ENCODE results near the gene ACIN1. TPM values are rescaled to one million over a fixed set of nuclear protein-coding genes. Genes with fewer than 3 reads are reported as not detected.
A peak's percentile ranks its signal among the peaks of the same experiment; 100 is the strongest.

ACIN1 gene
- total RNA-seq, 1 donor from 2014 or later: 225 TPM

- Mint-ChIP-seq H3K36me3 (ENCODE audit: low read depth) (peaks cover 27% of the 10 kb centered on the region), H3K4me1 (ENCODE audit: low read depth) (peaks cover 15% of the 10 kb centered on the region), H3K9me3 (no peaks in the 10 kb centered on the region), H3K4me3 (peak overlapping the region; percentile 47), H3K27me3 (ENCODE audit: insufficient read depth) (peaks cover under 1% of the 10 kb centered on the region), H3K27ac (no peak overlapping the region)
- intact Hi-C loops (cut with micrococcal nuclease): loop anchor here (10.0 kb wide), 2 partner anchors 513 to 1137 kb away; partner anchors contain the start of genes DAD1, GMPR2 and NEDD8
- no peak for DNase-seq (ENCODE audit: low spot score)
Measured at GRCh38 chr14:23097786-23098185, 2.9 kb upstream of the ACIN1 start.

GRCh38 chr14:23095196-23096108, 516 bp upstream of the ACIN1 start, which contains the start of gene C14orf119:
C14orf119 (plus strand) TSS chr14:23095505; CDS start chr14:23097659, 2,154 bp downstream.
- no peaks in the 10 kb centered on the region for H3K27me3 Mint-ChIP-seq (ENCODE audit: insufficient read depth)
- H3K36me3 Mint-ChIP-seq (ENCODE audit: low read depth): peaks cover 34% of the 10 kb centered on the region

GRCh38 chr14:23093991-23094665, 808 bp downstream of the ACIN1 start:
- H3K27ac Mint-ChIP-seq: no peak overlapping the region
- H3K27me3 Mint-ChIP-seq (ENCODE audit: insufficient read depth): no peaks in the 10 kb centered on the region
- H3K4me3 Mint-ChIP-seq: no peak overlapping the region
- DNase-seq (ENCODE audit: low spot score): no peak
- peaks cover 21% of the 10 kb centered on the region for H3K4me1 Mint-ChIP-seq (ENCODE audit: low read depth)
- intact Hi-C loops (cut with micrococcal nuclease): loop anchor here (1.0 to 10.0 kb wide), 7 partner anchors 23 to 1823 kb away; partner anchors contain the start of genes CDH24, DAD1, GMPR2 and NEDD8
- peaks cover 43% of the 10 kb centered on the region for H3K36me3 Mint-ChIP-seq (ENCODE audit: low read depth)
- no peaks in the 10 kb centered on the region for H3K9me3 Mint-ChIP-seq

More at GRCh38 chr14:23095196-23096108, 516 bp upstream of the ACIN1 start, which contains the start of gene C14orf119:
- intact Hi-C loops (cut with micrococcal nuclease): loop anchor here (1.0 to 10.0 kb wide), 15 partner anchors 25 to 1825 kb away; partner anchors contain the start of genes DAD1, GMPR2, HAUS4 and HOMEZ
- DNase-seq (ENCODE audit: low spot score): peak; percentile 99
- Mint-ChIP-seq H3K27ac (no peak within 1 kb of the TSS), H3K4me1 (ENCODE audit: low read depth) (peaks cover 15% of the 10 kb centered on the region), H3K4me3 (no peak within 1 kb of the TSS), H3K9me3 (no peaks in the 10 kb centered on the region)

- no peaks in the 10 kb centered on the region for H3K9me3 Mint-ChIP-seq
- intact Hi-C loops (cut with micrococcal nuclease): loop anchor here (10.0 kb wide), 2 partner anchors 509 to 1141 kb away; partner anchors contain the start of genes DAD1, GMPR2 and NEDD8
- H3K4me3 Mint-ChIP-seq: no peak overlapping the region
- no peak overlapping the region for H3K27ac Mint-ChIP-seq
- H3K36me3 Mint-ChIP-seq (ENCODE audit: low read depth): peaks cover 38% of the 10 kb centered on the region
- DNase-seq (ENCODE audit: low spot score): no peak
- peaks cover 21% of the 10 kb centered on the region for H3K4me1 Mint-ChIP-seq (ENCODE audit: low read depth)
- no peaks in the 10 kb centered on the region for H3K27me3 Mint-ChIP-seq (ENCODE audit: insufficient read depth)
Measured at GRCh38 chr14:23093526-23093925, 1.4 kb downstream of the ACIN1 start.

- H3K36me3 Mint-ChIP-seq (ENCODE audit: low read depth): peaks cover 35% of the 10 kb centered on the region
- H3K4me1 Mint-ChIP-seq (ENCODE audit: low read depth): peaks cover 21% of the 10 kb centered on the region
- intact Hi-C loops (cut with micrococcal nuclease): loop anchor here (10.0 kb wide), 2 partner anchors 508 to 1142 kb away; partner anchors contain the start of genes DAD1, GMPR2 and NEDD8
- peak overlapping the region; percentile 2 for H3K27ac Mint-ChIP-seq
- DNase-seq (ENCODE audit: low spot score): no peak
- H3K4me3 Mint-ChIP-seq: no peak overlapping the region
- no peaks in the 10 kb centered on the region for H3K27me3 Mint-ChIP-seq (ENCODE audit: insufficient read depth)
- no peaks in the 10 kb centered on the region for H3K9me3 Mint-ChIP-seq
Measured at GRCh38 chr14:23093104-23093503, 1.8 kb downstream of the ACIN1 start.

GRCh38 chr14:23091294-23092225, 3.4 kb downstream of the ACIN1 start:
- DNase-seq (ENCODE audit: low spot score): no peak
- H3K36me3 Mint-ChIP-seq (ENCODE audit: low read depth): peaks cover 36% of the 10 kb centered on the region
- intact Hi-C loops (cut with micrococcal nuclease): loop anchor here (10.0 kb wide), 2 partner anchors 507 to 1143 kb away; partner anchors contain the start of genes DAD1, GMPR2 and NEDD8
- H3K9me3 Mint-ChIP-seq: no peaks in the 10 kb centered on the region
- no peak overlapping the region for H3K4me3 Mint-ChIP-seq
- H3K27ac Mint-ChIP-seq: peak overlapping the region; percentile 31
- peaks cover 15% of the 10 kb centered on the region for H3K4me1 Mint-ChIP-seq (ENCODE audit: low read depth)
- H3K27me3 Mint-ChIP-seq (ENCODE audit: insufficient read depth): no peaks in the 10 kb centered on the region

GRCh38 chr14:23090254-23090636, 4.7 kb downstream of the ACIN1 start:
- Mint-ChIP-seq H3K36me3 (ENCODE audit: low read depth) (peaks cover 44% of the 10 kb centered on the region), H3K4me1 (ENCODE audit: low read depth) (peaks cover 25% of the 10 kb centered on the region), H3K9me3 (no peaks in the 10 kb centered on the region), H3K27me3 (ENCODE audit: insufficient read depth) (no peaks in the 10 kb centered on the region), H3K27ac (no peak overlapping the region), H3K4me3 (no peak overlapping the region)
- DNase-seq (ENCODE audit: low spot score): no peak
- intact Hi-C loops (cut with micrococcal nuclease): loop anchor here (10.0 kb wide), 2 partner anchors 505 to 1145 kb away; partner anchors contain the start of genes DAD1, GMPR2 and NEDD8

- intact Hi-C loops (cut with micrococcal nuclease): loop anchor here (10.0 kb wide), 2 partner anchors 505 to 1145 kb away; partner anchors contain the start of genes DAD1, GMPR2 and NEDD8
- H3K27me3 Mint-ChIP-seq (ENCODE audit: insufficient read depth): no peaks in the 10 kb centered on the region
- H3K4me3 Mint-ChIP-seq: no peak overlapping the region
- DNase-seq (ENCODE audit: low spot score): no peak
- peak overlapping the region; percentile 6 for H3K27ac Mint-ChIP-seq
- H3K36me3 Mint-ChIP-seq (ENCODE audit: low read depth): peaks cover 45% of the 10 kb centered on the region
- H3K9me3 Mint-ChIP-seq: no peaks in the 10 kb centered on the region
- peaks cover 27% of the 10 kb centered on the region for H3K4me1 Mint-ChIP-seq (ENCODE audit: low read depth)
Measured at GRCh38 chr14:23089498-23090253, 5.3 kb downstream of the ACIN1 start.

- no peak overlapping the region for H3K27ac Mint-ChIP-seq
- intact Hi-C loops (cut with micrococcal nuclease): no loop called here
- peaks cover 40% of the 10 kb centered on the region for H3K36me3 Mint-ChIP-seq (ENCODE audit: low read depth)
- DNase-seq (ENCODE audit: low spot score): no peak
- H3K9me3 Mint-ChIP-seq: no peaks in the 10 kb centered on the region
- peaks cover 27% of the 10 kb centered on the region for H3K4me1 Mint-ChIP-seq (ENCODE audit: low read depth)
- no peaks in the 10 kb centered on the region for H3K27me3 Mint-ChIP-seq (ENCODE audit: insufficient read depth)
- no peak overlapping the region for H3K4me3 Mint-ChIP-seq
Measured at GRCh38 chr14:23086565-23086964, 8.4 kb downstream of the ACIN1 start.

- Mint-ChIP-seq H3K36me3 (ENCODE audit: low read depth) (peaks cover 45% of the 10 kb centered on the region), H3K27me3 (ENCODE audit: insufficient read depth) (no peaks in the 10 kb centered on the region), H3K27ac (peak overlapping the region; percentile 76), H3K9me3 (no peaks in the 10 kb centered on the region), H3K4me3 (no peak overlapping the region), H3K4me1 (ENCODE audit: low read depth) (peaks cover 27% of the 10 kb centered on the region)
- DNase-seq (ENCODE audit: low spot score): no peak
- intact Hi-C loops (cut with micrococcal nuclease): loop anchor here (1.0 kb wide), 2 partner anchors 8 to 14 kb away; no protein-coding TSS in a partner anchor
Measured at GRCh38 chr14:23085458-23085857, 9.5 kb downstream of the ACIN1 start.

- H3K27ac Mint-ChIP-seq: peak overlapping the region; percentile 9
- H3K9me3 Mint-ChIP-seq: no peaks in the 10 kb centered on the region
- H3K4me1 Mint-ChIP-seq (ENCODE audit: low read depth): peaks cover 3% of the 10 kb centered on the region
- no peak for DNase-seq (ENCODE audit: low spot score)
- H3K4me3 Mint-ChIP-seq: no peak overlapping the region
- intact Hi-C loops (cut with micrococcal nuclease): no loop called here
- no peaks in the 10 kb centered on the region for H3K27me3 Mint-ChIP-seq (ENCODE audit: insufficient read depth)
- peaks cover 50% of the 10 kb centered on the region for H3K36me3 Mint-ChIP-seq (ENCODE audit: low read depth)
Measured at GRCh38 chr14:23080474-23080873, 14.5 kb downstream of the ACIN1 start.

All from activated T-helper 1 cell treated with anti-CD3 and anti-CD28 coated beads, Interleukin-12 subunit alpha, Interleukin-12 subunit beta, Interleukin-2, Interleukin-4 antibody, amounts not matched to agents 30 ng/mL and 10 ng/mL and 1 ng/mL, durations not matched to agents 14 hours and 24 hours and 36 hours (primary cell).